ENCODE results near the gene ENTR1.

Gene ENTR1

DNA sequence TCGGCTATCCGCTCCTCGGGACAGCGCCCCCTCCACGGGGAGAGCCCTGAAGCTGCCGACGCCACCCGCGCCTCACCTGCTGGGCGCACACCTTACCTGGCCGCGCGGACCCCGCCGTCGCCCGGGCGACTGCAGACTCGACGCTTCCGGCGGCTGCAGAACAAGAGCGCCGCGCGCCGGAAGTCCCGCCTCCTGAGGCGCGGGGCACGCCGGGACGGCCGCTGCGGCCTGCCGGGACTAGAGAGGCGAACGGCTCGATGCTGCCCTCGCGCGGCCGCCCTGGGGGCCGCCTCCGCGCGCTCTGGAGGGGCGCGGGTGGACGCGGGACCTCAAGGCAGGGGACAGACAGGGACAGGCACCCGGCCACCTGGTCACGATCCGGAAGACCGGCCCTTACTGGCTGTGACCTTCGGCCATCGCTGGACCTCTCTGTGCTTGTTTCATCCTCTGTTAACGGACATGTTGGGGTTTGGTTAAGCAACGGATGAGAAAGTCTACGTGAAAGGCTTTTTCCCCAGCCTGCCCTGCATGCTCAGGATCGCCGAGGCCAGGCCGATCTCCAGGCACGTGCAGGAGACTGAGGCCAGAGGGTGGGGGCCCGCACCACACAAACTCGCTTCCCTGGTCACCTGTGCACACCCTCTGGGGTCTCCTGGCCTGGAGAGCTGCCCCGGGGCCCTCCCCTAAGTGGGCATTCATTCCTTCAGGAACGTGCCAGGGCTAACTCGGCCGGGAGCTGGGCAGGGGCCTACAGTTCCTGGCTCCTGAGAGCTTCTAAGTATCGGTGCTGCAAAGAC lies 10.2 kb downstream of the ENTR1 start, which contains the start of gene SNAPC4:
TSS of gene SNAPC4 (minus strand) at position 133 of the 797 bp plus-strand sequence. CDS start 1,742 bp downstream, outside the sequence.
- no peaks in the 10 kb centered on the region for H4K20me1 ChIP-seq (ENCODE audit: insufficient read depth, low read length)
- peak; percentile 94 for DNase-seq
- TF ChIP-seq CTCF (IDR thresholded peaks at IDR 0.05; ENCODE audit: low read length) (peak; percentile 82), EZH2 (optimal IDR thresholded peaks at IDR 0.05; ENCODE audit: low read depth, low read length) (no peak), EZH2phosphoT487 (IDR thresholded peaks at IDR 0.05; ENCODE audit: low read length) (no peak)

DNA sequence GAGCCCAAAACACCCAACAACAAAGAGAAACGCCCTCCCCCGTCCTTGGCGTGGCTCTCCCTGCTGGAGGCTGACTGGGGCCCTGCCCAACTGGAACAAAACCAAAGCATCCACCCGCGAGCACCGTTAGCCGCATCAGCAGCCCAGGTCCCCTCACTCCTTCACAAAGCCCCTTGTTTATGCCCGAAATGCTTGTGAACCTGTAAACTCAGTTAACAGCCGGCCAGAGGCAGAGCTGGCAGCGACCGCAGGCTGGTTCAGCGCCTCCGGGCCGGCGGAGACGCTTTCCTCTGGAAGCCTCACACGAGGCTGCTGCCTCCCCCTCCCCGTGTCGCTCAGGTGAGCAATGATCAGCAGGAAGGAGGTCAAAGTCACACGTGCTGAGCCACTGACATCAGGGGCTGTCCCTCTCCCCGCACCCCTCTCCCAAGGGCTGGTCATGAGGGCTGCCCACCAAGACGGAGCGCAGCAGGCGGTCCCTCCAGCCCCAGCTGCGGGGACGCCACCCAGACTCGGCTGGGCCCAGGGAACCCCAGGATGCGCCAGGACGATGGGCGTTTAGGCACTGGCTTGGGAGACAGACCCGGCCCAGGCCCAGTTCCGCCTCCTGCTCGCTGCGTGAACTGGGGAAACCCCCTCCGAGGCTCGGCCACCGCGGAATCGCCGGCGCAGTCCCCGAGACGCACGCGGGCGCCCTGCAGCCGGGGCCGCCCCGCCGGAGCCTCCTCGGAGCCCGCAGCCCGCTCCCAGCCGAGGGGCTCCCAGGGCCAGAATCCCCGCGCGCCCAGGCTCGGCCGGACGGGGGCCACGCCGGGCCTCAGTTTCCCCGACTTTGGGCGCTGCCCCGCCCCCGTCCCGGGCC lies 11.0 kb downstream of the ENTR1 start:
- H3K4me3 ChIP-seq (ENCODE audit: low read length), result peak overlapping the region; percentile 100
- no peaks in the 10 kb centered on the region for H3F3A ChIP-seq (ENCODE audit: insufficient read depth, low read length)
- H3K4me1 ChIP-seq (ENCODE audit: low read length), result peaks cover 19% of the 10 kb centered on the region
- H3K36me3 ChIP-seq (replicated peaks; ENCODE audit: insufficient read depth, low read length), result no peaks in the 10 kb centered on the region
- H3K9me2 ChIP-seq (replicated peaks; ENCODE audit: insufficient read depth, low read length), result no peaks in the 10 kb centered on the region
- no peaks in the 10 kb centered on the region for H3K9me3 ChIP-seq (replicated peaks; ENCODE audit: insufficient read depth, low read length)
- H2AFZ ChIP-seq (ENCODE audit: low read length), result peak overlapping the region; percentile 47; the same call in 1 of the 2 replicates
- no peak overlapping the region for H3K27ac ChIP-seq (ENCODE audit: low read length)
- peak overlapping the region; percentile 93 for H3K4me2 ChIP-seq (ENCODE audit: low read depth, low read length)
- no peak for TF ChIP-seq CTCF (IDR thresholded peaks at IDR 0.05; ENCODE audit: low read length)
- TF ChIP-seq EZH2phosphoT487 (IDR thresholded peaks at IDR 0.05; ENCODE audit: low read length), result no peak
- no peak for TF ChIP-seq EZH2 (optimal IDR thresholded peaks at IDR 0.05; ENCODE audit: low read depth, low read length)
- no peaks in the 10 kb centered on the region for H4K20me1 ChIP-seq (ENCODE audit: insufficient read depth, low read length)
- peak overlapping the region; percentile 80 for H3K9ac ChIP-seq (ENCODE audit: low read length)
- H3K79me2 ChIP-seq (ENCODE audit: low read length), result peaks cover 29% of the 10 kb centered on the region
- DNase-seq, result peak; percentile 38
- no peaks in the 10 kb centered on the region for H3K27me3 ChIP-seq (replicated peaks; ENCODE audit: insufficient read depth, low read length)

More for the DNA sequence above, 10.2 kb downstream of the ENTR1 start, which contains the start of gene SNAPC4:
- Histone ChIP-seq H3K4me3 (ENCODE audit: low read length) (peak within 1 kb of the TSS; percentile 100), H3K4me1 (ENCODE audit: low read length) (peaks cover 27% of the 10 kb centered on the region), H3K9ac (ENCODE audit: low read length) (peak within 1 kb of the TSS; percentile 80), H3K27me3 (replicated peaks; ENCODE audit: insufficient read depth, low read length) (no peaks in the 10 kb centered on the region), H3K9me3 (replicated peaks; ENCODE audit: insufficient read depth, low read length) (no peaks in the 10 kb centered on the region), H3K79me2 (ENCODE audit: low read length) (peaks cover 29% of the 10 kb centered on the region), H3K36me3 (replicated peaks; ENCODE audit: insufficient read depth, low read length) (no peaks in the 10 kb centered on the region), H2AFZ (ENCODE audit: low read length) (peak within 1 kb of the TSS; percentile 78), H3K9me2 (replicated peaks; ENCODE audit: insufficient read depth, low read length) (no peaks in the 10 kb centered on the region), H3F3A (ENCODE audit: insufficient read depth, low read length) (0 out of 2 replicates have a peak, but pooled peaks cover 4% of the 10 kb centered on the region), H3K27ac (ENCODE audit: low read length) (no peak within 1 kb of the TSS), H3K4me2 (ENCODE audit: low read depth, low read length) (peak within 1 kb of the TSS; percentile 93)

DNA sequence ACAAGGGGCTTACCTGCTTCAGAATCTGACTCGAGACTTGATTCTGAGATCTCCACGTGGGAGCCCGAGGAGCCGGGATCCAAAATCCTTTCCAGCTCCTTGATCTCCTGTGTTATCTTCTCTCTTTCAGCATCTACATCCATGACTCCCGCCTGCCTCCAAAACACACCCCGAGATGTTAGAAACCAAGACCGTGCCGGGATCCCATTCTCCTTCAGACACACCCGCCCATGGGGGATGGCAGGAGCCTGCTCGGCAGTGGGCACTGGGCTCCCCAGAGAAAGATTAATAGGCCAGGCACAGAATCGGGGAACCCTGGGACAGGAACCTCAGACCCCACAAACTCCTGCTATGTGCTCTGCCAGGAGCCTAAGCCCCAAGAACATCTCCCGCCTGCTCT lies 12.1 kb downstream of the ENTR1 start:
- no peak for DNase-seq
- H2AFZ ChIP-seq (ENCODE audit: low read length), result no peak overlapping the region
- peaks cover 29% of the 10 kb centered on the region for H3K79me2 ChIP-seq (ENCODE audit: low read length)
- no peaks in the 10 kb centered on the region for H3K27me3 ChIP-seq (replicated peaks; ENCODE audit: insufficient read depth, low read length)
- H3K4me3 ChIP-seq (ENCODE audit: low read length), result no peak overlapping the region
- H3K27ac ChIP-seq (ENCODE audit: low read length), result no peak overlapping the region
- peaks cover 11% of the 10 kb centered on the region for H3K4me1 ChIP-seq (ENCODE audit: low read length)
- H3F3A ChIP-seq (ENCODE audit: insufficient read depth, low read length), result no peaks in the 10 kb centered on the region
- no peaks in the 10 kb centered on the region for H3K9me2 ChIP-seq (replicated peaks; ENCODE audit: insufficient read depth, low read length)
- peak overlapping the region; percentile 80; the same call in 1 of the 2 replicates for H3K9ac ChIP-seq (ENCODE audit: low read length)
- TF ChIP-seq CTCF (IDR thresholded peaks at IDR 0.05; ENCODE audit: low read length), result no peak
- H4K20me1 ChIP-seq (ENCODE audit: insufficient read depth, low read length), result no peaks in the 10 kb centered on the region
- H3K36me3 ChIP-seq (replicated peaks; ENCODE audit: insufficient read depth, low read length), result no peaks in the 10 kb centered on the region
- peak overlapping the region; percentile 93 for H3K4me2 ChIP-seq (ENCODE audit: low read depth, low read length)
- H3K9me3 ChIP-seq (replicated peaks; ENCODE audit: insufficient read depth, low read length), result no peaks in the 10 kb centered on the region
